ENCODE data around the gene REEP2. TPM values are rescaled to one million over a fixed set of nuclear protein-coding genes. Genes with fewer than 3 reads are reported as not detected.

Gene REEP2
- total RNA-seq, 1 experiment from 2014 or later = 4.5 TPM

DNA sequence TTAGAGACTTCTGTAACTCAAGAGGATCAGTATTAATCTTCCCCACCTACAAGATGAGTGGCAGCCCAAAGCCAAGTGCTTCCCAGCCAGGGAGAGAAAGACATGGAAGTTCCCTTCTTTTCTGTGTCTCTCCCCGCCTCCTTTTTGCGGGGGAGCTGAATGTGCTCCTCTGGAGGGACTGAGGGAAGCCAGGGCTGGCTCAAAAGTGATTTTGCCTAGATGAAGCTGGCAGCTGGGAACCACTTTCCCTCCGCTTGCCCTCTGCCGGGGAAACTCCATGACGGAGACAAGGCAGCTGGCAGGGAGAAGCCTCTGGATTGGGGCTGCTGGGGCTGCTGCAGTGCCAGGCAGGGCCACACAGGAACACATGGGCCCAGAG lies 50.8 kb downstream of the REEP2 start:
- CTCF ChIA-PET = interaction anchor here (0.5 kb wide), 1 partner anchor 225 kb away, joined by 3 read pairs; no protein-coding TSS in a partner anchor
- Mint-ChIP-seq H3K4me1 (ENCODE audit: low read depth, unreplicated experiment) (peaks cover 16% of the 10 kb centered on the region), H3K9me3 (ENCODE audit: unreplicated experiment) (no peaks in the 10 kb centered on the region), H3K27me3 (ENCODE audit: insufficient read depth, unreplicated experiment) (peaks cover 3% of the 10 kb centered on the region), H3K4me3 (ENCODE audit: unreplicated experiment) (peak overlapping the region; percentile 24), H3K36me3 (ENCODE audit: insufficient read depth, unreplicated experiment) (peaks cover 12% of the 10 kb centered on the region), H3K27ac (ENCODE audit: unreplicated experiment) (no peak overlapping the region)
- no peak for DNase-seq
- peaks cover 44% of the 10 kb centered on the region for H3K4me1 ChIP-seq
- H3K9me3 ChIP-seq = no peaks in the 10 kb centered on the region
- no peaks in the 10 kb centered on the region for H3K27me3 ChIP-seq (replicated peaks; ENCODE audit: control insufficient read depth, insufficient read depth, low read length)
- POLR2A ChIA-PET = no interaction called here
- H3K4me3 ChIP-seq (ENCODE audit: low read depth, low read length) = no peak overlapping the region
- no TSS peak for BruUV-seq (replicated peaks)
- TF ChIP-seq, protein P1, sequence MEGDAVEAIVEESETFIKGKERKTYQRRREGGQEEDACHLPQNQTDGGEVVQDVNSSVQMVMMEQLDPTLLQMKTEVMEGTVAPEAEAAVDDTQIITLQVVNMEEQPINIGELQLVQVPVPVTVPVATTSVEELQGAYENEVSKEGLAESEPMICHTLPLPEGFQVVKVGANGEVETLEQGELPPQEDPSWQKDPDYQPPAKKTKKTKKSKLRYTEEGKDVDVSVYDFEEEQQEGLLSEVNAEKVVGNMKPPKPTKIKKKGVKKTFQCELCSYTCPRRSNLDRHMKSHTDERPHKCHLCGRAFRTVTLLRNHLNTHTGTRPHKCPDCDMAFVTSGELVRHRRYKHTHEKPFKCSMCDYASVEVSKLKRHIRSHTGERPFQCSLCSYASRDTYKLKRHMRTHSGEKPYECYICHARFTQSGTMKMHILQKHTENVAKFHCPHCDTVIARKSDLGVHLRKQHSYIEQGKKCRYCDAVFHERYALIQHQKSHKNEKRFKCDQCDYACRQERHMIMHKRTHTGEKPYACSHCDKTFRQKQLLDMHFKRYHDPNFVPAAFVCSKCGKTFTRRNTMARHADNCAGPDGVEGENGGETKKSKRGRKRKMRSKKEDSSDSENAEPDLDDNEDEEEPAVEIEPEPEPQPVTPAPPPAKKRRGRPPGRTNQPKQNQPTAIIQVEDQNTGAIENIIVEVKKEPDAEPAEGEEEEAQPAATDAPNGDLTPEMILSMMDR (IDR thresholded peaks at IDR 0.05; ENCODE audit: insufficient read depth in 1 of 2, low read depth in 1 of 2, low read length in 1 of 2, severe bottlenecking in 1 of 2, unreplicated experiment in 1 of 2) = no peak
- no peaks in the 10 kb centered on the region for H3K36me3 ChIP-seq (ENCODE audit: control insufficient read depth, insufficient read depth, low read length)
- intact Hi-C loops (cut with micrococcal nuclease; ENCODE audit: unreplicated experiment) = no loop called here

DNA sequence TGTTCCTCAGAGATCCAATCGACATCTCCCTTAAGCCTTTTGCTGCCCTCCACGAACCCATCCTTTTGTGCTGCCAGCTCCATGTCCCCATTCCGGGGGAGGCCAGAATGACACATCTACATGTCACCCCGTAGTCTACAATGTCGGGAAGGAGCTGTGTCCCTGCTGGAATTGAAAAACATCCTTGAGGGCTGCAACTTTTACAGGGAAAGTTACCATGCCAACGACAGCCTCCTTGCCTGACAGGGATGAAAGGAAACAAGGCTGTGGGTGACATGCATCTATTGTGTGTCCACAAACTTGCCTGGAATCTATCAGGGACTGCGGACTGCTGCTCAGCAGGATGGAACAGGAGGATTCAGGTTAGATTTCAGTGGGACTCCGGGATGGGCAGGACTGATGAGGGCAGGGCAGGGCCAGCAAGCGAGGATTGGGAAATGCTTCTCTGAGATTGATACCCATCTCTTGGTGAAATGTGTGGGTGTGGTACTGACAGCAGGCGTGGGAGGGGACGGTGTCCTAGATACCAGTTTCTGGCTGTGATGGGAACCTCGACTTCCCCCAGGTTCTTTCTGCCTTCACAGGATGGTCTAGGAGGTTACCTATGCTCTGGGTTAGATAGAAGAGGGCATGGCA lies 51.9 kb downstream of the REEP2 start:
- Mint-ChIP-seq H3K27me3 (ENCODE audit: insufficient read depth, unreplicated experiment) (peaks cover 3% of the 10 kb centered on the region), H3K27ac (ENCODE audit: unreplicated experiment) (no peak overlapping the region), H3K4me1 (ENCODE audit: low read depth, unreplicated experiment) (peaks cover 16% of the 10 kb centered on the region), H3K4me3 (ENCODE audit: unreplicated experiment) (peak overlapping the region; percentile 39), H3K9me3 (ENCODE audit: unreplicated experiment) (no peaks in the 10 kb centered on the region), H3K36me3 (ENCODE audit: insufficient read depth, unreplicated experiment) (peaks cover 18% of the 10 kb centered on the region)
- H3K4me3 ChIP-seq (ENCODE audit: low read depth, low read length) = no peak overlapping the region
- no peaks in the 10 kb centered on the region for H3K9me3 ChIP-seq
- no peak for DNase-seq
- no peaks in the 10 kb centered on the region for H3K27me3 ChIP-seq (replicated peaks; ENCODE audit: control insufficient read depth, insufficient read depth, low read length)
- H3K36me3 ChIP-seq (ENCODE audit: control insufficient read depth, insufficient read depth, low read length) = no peaks in the 10 kb centered on the region
- peaks cover 44% of the 10 kb centered on the region for H3K4me1 ChIP-seq
- CTCF ChIA-PET = no interaction called here
- intact Hi-C loops (cut with micrococcal nuclease; ENCODE audit: unreplicated experiment) = no loop called here
- TF ChIP-seq, protein P1 (IDR thresholded peaks at IDR 0.05; ENCODE audit: insufficient read depth in 1 of 2, low read depth in 1 of 2, low read length in 1 of 2, severe bottlenecking in 1 of 2, unreplicated experiment in 1 of 2) = no peak
- POLR2A ChIA-PET = no interaction called here
- no TSS peak for BruUV-seq (replicated peaks)

DNA sequence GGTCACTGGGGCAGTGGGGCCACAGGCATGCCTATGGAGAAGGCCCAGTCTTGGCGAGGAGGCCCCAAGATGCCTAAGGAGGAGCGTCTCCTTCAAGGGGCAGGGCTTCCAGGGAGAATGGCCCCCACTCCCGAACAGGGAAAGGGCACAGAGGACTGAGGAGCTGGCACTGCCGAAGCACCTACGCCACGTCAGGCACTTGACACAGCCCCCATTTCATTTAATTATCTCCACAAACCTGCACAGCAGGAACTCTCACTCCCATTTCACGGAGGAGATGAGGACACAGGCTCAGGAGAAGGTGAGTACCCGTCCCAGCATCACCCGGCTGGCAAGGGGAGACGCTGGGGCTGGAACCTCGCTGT lies 52.4 kb downstream of the REEP2 start:
- intact Hi-C loops (cut with micrococcal nuclease; ENCODE audit: unreplicated experiment) = no loop called here
- no peak overlapping the region for H3K27ac Mint-ChIP-seq (ENCODE audit: unreplicated experiment)
- POLR2A ChIA-PET = no interaction called here

More for the DNA sequence above, 52.4 kb downstream of the REEP2 start:
- Histone ChIP-seq H3K9me3 (no peaks in the 10 kb centered on the region), H3K4me3 (ENCODE audit: low read depth, low read length) (peak overlapping the region; percentile 54), H3K4me1 (peaks cover 44% of the 10 kb centered on the region), H3K27me3 (replicated peaks; ENCODE audit: control insufficient read depth, insufficient read depth, low read length) (no peaks in the 10 kb centered on the region), H3K36me3 (ENCODE audit: control insufficient read depth, insufficient read depth, low read length) (no peaks in the 10 kb centered on the region)
- BruUV-seq (replicated peaks) = TSS peak; percentile 62
- CTCF ChIA-PET = no interaction called here
- Mint-ChIP-seq H3K27me3 (ENCODE audit: insufficient read depth, unreplicated experiment) (peaks cover 3% of the 10 kb centered on the region), H3K9me3 (ENCODE audit: unreplicated experiment) (no peaks in the 10 kb centered on the region), H3K36me3 (ENCODE audit: insufficient read depth, unreplicated experiment) (peaks cover 18% of the 10 kb centered on the region), H3K4me1 (ENCODE audit: low read depth, unreplicated experiment) (peaks cover 16% of the 10 kb centered on the region), H3K4me3 (ENCODE audit: unreplicated experiment) (peak overlapping the region; percentile 39)
- DNase-seq = no peak
- TF ChIP-seq, protein P1 (IDR thresholded peaks at IDR 0.05; ENCODE audit: insufficient read depth in 1 of 2, low read depth in 1 of 2, low read length in 1 of 2, severe bottlenecking in 1 of 2, unreplicated experiment in 1 of 2) = no peak
